Effector CD8-positive, alpha-beta T cell (primary cell): ENCODE data around the gene VPS11.
A peak's percentile ranks its signal among the peaks of the same experiment; 100 is the strongest.

Experiments used
- DNase-seq: peaks from one replicate; lab custom pipeline; 2025; lab: John Stamatoyannopoulos, UW

The VPS11 gene

GRCh38 chr11:119121008-119121810, 53.6 kb downstream of the VPS11 start, which contains the start of gene HINFP:
Gene HINFP, plus strand, starts transcription at chr11:119121580. Its CDS starts 5,365 bp downstream, at chr11:119126945.
- peak; percentile 99 for DNase-seq

- no peak for DNase-seq
These were observed 54.1 kb downstream of the VPS11 start for GRCh38 chr11:119121811-119122124.

GRCh38 chr11:119125821-119126220, 58.2 kb downstream of the VPS11 start:
- no peak for DNase-seq

GRCh38 chr11:119126675-119127268, 59.2 kb downstream of the VPS11 start:
- no peak for DNase-seq

- no peak for DNase-seq
These were observed 63.0 kb downstream of the VPS11 start for GRCh38 chr11:119130662-119131061.
